K562 (cell line): ENCODE data around the gene SYT8. TPM values are rescaled to one million over a fixed set of nuclear protein-coding genes. Genes with fewer than 3 reads are reported as not detected.

Experiments
- ADNP ChIP-seq: fragments of 200-800 bp; sonication (Bioruptor generic); IDR thresholded peaks from 2 replicates; pipeline ENCODE4 v1.6.1; 2016; ENCODE audit warnings: missing genetic modification characterization, missing compliant biosample characterization
- ATF1 ChIP-seq, 2 experiments: fragments of 450-650 bp in 1 of 2; IDR thresholded peaks; 2 replicates each; pipeline ENCODE4 v1.6.1; 2016; ENCODE audit warnings: missing compliant biosample characterization in 1 of 2, missing genetic modification characterization in 1 of 2
- DPF2 ChIP-seq: fragments of 450-650 bp; IDR thresholded peaks from 2 replicates; pipeline ENCODE4 v1.6.1; 2016
- EGR1 ChIP-seq: fragments of 450-650 bp; conservative IDR thresholded peaks from 2 replicates; pipeline ENCODE4 v1.6.1; 2017; ENCODE audit warnings: mild to moderate bottlenecking
- FIP1L1 ChIP-seq: fragments of 200-400 bp; formaldehyde crosslinking; IDR thresholded peaks from 2 replicates; pipeline ENCODE4 v1.6.1; 2018; ENCODE audit warnings: mild to moderate bottlenecking, low read depth, low read length; ENCODE audit not compliant: poor library complexity, severe bottlenecking
- JUND ChIP-seq, 2 experiments: IDR thresholded peaks; 2 replicates in 1 of 2; 3 replicates in 1 of 2; pipeline ENCODE4 v1.6.1; 2011; ENCODE audit warnings: borderline replicate concordance in 2 of 2, low read depth in 2 of 2, low read length in 2 of 2, improper control_type of control experiment in 1 of 2, missing biosample characterization in 1 of 2, missing genetic modification characterization in 1 of 2, missing genetic modification reagents in 1 of 2
- MLLT1 ChIP-seq, 2 experiments: fragments of 450-650 bp; IDR thresholded peaks; 2 replicates each; pipeline ENCODE4 v1.6.1; 2016
- NR0B1 ChIP-seq: fragments of 450-650 bp; IDR thresholded peaks from one replicate; pipeline ENCODE4 v1.6.1; 2018; ENCODE audit warnings: mild to moderate bottlenecking, moderate library complexity; ENCODE audit not compliant: partially characterized antibody
- PHF20 ChIP-seq: fragments of 450-650 bp; IDR thresholded peaks from 2 replicates; pipeline ENCODE4 v1.6.1; 2018; ENCODE audit not compliant: partially characterized antibody
- RCOR1 ChIP-seq, 2 experiments: IDR thresholded peaks; 2 replicates each; pipeline ENCODE4 v1.6.1; 2012; ENCODE audit warnings: low read depth in 2 of 2, low read length in 2 of 2, borderline replicate concordance in 1 of 2, improper control_type of control experiment in 1 of 2
- SETDB1 ChIP-seq: IDR thresholded peaks from one replicate; pipeline ENCODE4 v1.6.1; 2012; ENCODE audit warnings: low read length, control low read depth, inconsistent platforms
- TRIM24 ChIP-seq, 2 experiments: fragments of 450-650 bp; IDR thresholded peaks; 2 replicates each; pipeline ENCODE4 v1.6.1; 2016
- TSC22D4 ChIP-seq: fragments of 450-650 bp; IDR thresholded peaks from 2 replicates; pipeline ENCODE4 v1.6.1; 2016; ENCODE audit warnings: missing genetic modification characterization, missing biosample characterization, control low read depth
- UBTF ChIP-seq, 2 experiments: IDR thresholded peaks; 2 replicates each; pipeline ENCODE4 v1.6.1; 2012; ENCODE audit warnings: improper control_type of control experiment in 2 of 2, low read depth in 2 of 2, low read length in 2 of 2, borderline replicate concordance in 1 of 2
- ZC3H11A ChIP-seq: IDR thresholded peaks from 2 replicates; pipeline ENCODE4 v1.6.1; 2012; ENCODE audit warnings: low read depth, low read length, improper control_type of control experiment
- ZNF586 ChIP-seq: fragments of 450-650 bp; formaldehyde crosslinking; conservative IDR thresholded peaks from 2 replicates; pipeline ENCODE4 v1.4.0; 2020; ENCODE audit warnings: mild to moderate bottlenecking, moderate library complexity
- ZNF695 ChIP-seq: fragments of 450-650 bp; formaldehyde crosslinking; IDR thresholded peaks from 2 replicates; pipeline ENCODE4 v1.4.0; 2020; ENCODE audit warnings: mild to moderate bottlenecking, moderate library complexity
- polyA plus RNA-seq, 8 experiments: library from polyadenylated mRNA; depleted of rRNA in 4 of 8; stranded (reverse) in 5 of 8; unstranded in 3 of 8; fragments of >200 nt; fragmentation: Nextera tagmentation in 2 of 8; fragmentation: Illumina TruSeq in 1 of 8; extraction: Ambion mirVana in 2 of 8; extraction: Trizol in 1 of 8; gene quantifications; 2 replicates each; pipeline versions ENCODE4 v1.2.1 to v1.2.3, GENCODE V29; 2011 to 2014; ENCODE audit warnings: inconsistent platforms in 1 of 8, missing spikeins in 1 of 8
- total RNA-seq, 7 experiments: library from RNA; depleted of rRNA in 6 of 7; stranded (reverse); fragments of >200 nt in 6 of 7; fragmentation: Illumina TruSeq in 2 of 7; extraction: Trizol in 2 of 7; gene quantifications; 2 replicates each; pipeline versions ENCODE4 v1.2.1 to v1.2.3, GENCODE V29; 2011 to 2021; ENCODE audit warnings: low replicate concordance in 1 of 7
- TF ChIP-seq, protein P1 (sequence below), 3 experiments: IDR thresholded peaks in 2 of 3; conservative IDR thresholded peaks in 1 of 3; 2 replicates each; pipeline ENCODE4 v1.5.1; 2011 to 2012; ENCODE audit warnings: low read length in 3 of 3, mild to moderate bottlenecking in 3 of 3, control low read depth in 2 of 3, improper control_type of control experiment in 1 of 3, inconsistent platforms in 1 of 3, low read depth in 1 of 3, mixed read lengths in 1 of 3, moderate library complexity in 1 of 3; ENCODE audit not compliant: insufficient read depth in 2 of 3
- TF ChIP-seq, protein P2 (sequence below): conservative IDR thresholded peaks from 2 replicates; pipeline ENCODE4 v1.6.1; 2011; ENCODE audit warnings: low read depth, mild to moderate bottlenecking, low read length; ENCODE audit not compliant: control insufficient read depth

Gene SYT8
- total and polyA plus RNA-seq, 9 of the 15 experiments (the other 6 are each of a cell fraction or from before 2014, with no cell fraction given), result not detected

GRCh38 chr11:1825039-1825740 lies 9.6 kb upstream of the SYT8 start (continued):
- TF ChIP-seq NR0B1 (no peak), FIP1L1 (peak; percentile 12), ZNF695 (CRISPR knock-in tag) (no peak), ZC3H11A (no peak), TSC22D4 (tag) (no peak), ATF1 (CRISPR knock-in tag; IDR thresholded peaks at IDR 0.05) (no peak), ATF1 (tag; IDR thresholded peaks at IDR 0.05) (no peak), EGR1 (no peak), UBTF (IDR thresholded peaks at IDR 0.05; ENCODE audit: borderline replicate concordance in 1 of 2, low read depth in 2 of 2, low read length in 2 of 2) (peak; percentile 40 to 51; a peak in 1 of 4 replicates), DPF2 (no peak), TRIM24 (IDR thresholded peaks at IDR 0.05) (no peak), JUND (IDR thresholded peaks at IDR 0.05; ENCODE audit: borderline replicate concordance, low read depth, low read length) (peak; percentile 18; the same call in 1 of the 2 replicates), JUND (tag; IDR thresholded peaks at IDR 0.05; ENCODE audit: borderline replicate concordance, low read depth, low read length) (no peak; the same call in 2 of the 3 replicates), ADNP (tag) (no peak), SETDB1 (no peak), ZNF586 (CRISPR knock-in tag) (no peak), PHF20 (no peak), MLLT1 (IDR thresholded peaks at IDR 0.05) (no peak), RCOR1 (IDR thresholded peaks at IDR 0.05; ENCODE audit: borderline replicate concordance in 1 of 2, low read depth in 2 of 2, low read length in 2 of 2) (0 out of 4 replicates have a peak, but pooled peaks of 1 of the 2 experiments have one; percentile 24)
- TF ChIP-seq, protein P1, sequence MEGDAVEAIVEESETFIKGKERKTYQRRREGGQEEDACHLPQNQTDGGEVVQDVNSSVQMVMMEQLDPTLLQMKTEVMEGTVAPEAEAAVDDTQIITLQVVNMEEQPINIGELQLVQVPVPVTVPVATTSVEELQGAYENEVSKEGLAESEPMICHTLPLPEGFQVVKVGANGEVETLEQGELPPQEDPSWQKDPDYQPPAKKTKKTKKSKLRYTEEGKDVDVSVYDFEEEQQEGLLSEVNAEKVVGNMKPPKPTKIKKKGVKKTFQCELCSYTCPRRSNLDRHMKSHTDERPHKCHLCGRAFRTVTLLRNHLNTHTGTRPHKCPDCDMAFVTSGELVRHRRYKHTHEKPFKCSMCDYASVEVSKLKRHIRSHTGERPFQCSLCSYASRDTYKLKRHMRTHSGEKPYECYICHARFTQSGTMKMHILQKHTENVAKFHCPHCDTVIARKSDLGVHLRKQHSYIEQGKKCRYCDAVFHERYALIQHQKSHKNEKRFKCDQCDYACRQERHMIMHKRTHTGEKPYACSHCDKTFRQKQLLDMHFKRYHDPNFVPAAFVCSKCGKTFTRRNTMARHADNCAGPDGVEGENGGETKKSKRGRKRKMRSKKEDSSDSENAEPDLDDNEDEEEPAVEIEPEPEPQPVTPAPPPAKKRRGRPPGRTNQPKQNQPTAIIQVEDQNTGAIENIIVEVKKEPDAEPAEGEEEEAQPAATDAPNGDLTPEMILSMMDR (IDR thresholded peaks at IDR 0.05 in 2 of 3, conservative IDR thresholded peaks at IDR 0.05 in 1 of 3; ENCODE audit: insufficient read depth in 2 of 3, low read depth in 1 of 3, low read length in 3 of 3), result peak; percentile 85 to 96 (median 89)
- TF ChIP-seq, protein P2, sequence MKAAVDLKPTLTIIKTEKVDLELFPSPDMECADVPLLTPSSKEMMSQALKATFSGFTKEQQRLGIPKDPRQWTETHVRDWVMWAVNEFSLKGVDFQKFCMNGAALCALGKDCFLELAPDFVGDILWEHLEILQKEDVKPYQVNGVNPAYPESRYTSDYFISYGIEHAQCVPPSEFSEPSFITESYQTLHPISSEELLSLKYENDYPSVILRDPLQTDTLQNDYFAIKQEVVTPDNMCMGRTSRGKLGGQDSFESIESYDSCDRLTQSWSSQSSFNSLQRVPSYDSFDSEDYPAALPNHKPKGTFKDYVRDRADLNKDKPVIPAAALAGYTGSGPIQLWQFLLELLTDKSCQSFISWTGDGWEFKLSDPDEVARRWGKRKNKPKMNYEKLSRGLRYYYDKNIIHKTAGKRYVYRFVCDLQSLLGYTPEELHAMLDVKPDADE, result no peak
